GM15510 (cell line): ENCODE measurements around the gene SLC8A1.

Experiments
- POLR2A ChIP-seq: IDR thresholded peaks from 3 replicates; pipeline ENCODE4 v1.6.1; 2011; ENCODE audit warnings: borderline replicate concordance; ENCODE audit not compliant: insufficient read length; ENCODE audit errors: extremely low read depth

The SLC8A1 gene

GRCh38 chr2:40348665-40349064 lies 103.2 kb downstream of the SLC8A1 start:
- TF ChIP-seq POLR2A, result no peak

GRCh38 chr2:40348038-40348437 lies 103.9 kb downstream of the SLC8A1 start:
- no peak for TF ChIP-seq POLR2A

GRCh38 chr2:40346535-40347354 lies 105.1 kb downstream of the SLC8A1 start:
- TF ChIP-seq POLR2A, result no peak

- TF ChIP-seq POLR2A, result no peak
Observed at GRCh38 chr2:40344364-40344763, 107.5 kb downstream of the SLC8A1 start.

- TF ChIP-seq POLR2A, result no peak
Observed at GRCh38 chr2:40343902-40344301, 108.0 kb downstream of the SLC8A1 start.

GRCh38 chr2:40341198-40341597 lies 110.7 kb downstream of the SLC8A1 start:
- TF ChIP-seq POLR2A, result no peak

- TF ChIP-seq POLR2A, result no peak
Observed at GRCh38 chr2:40339026-40339425, 112.9 kb downstream of the SLC8A1 start.

- no peak for TF ChIP-seq POLR2A
Observed at GRCh38 chr2:40332191-40332826, 119.6 kb downstream of the SLC8A1 start.

- no peak for TF ChIP-seq POLR2A
Observed at GRCh38 chr2:40330096-40330495, 121.8 kb downstream of the SLC8A1 start.

- no peak for TF ChIP-seq POLR2A
Observed at GRCh38 chr2:40329739-40330030, 122.2 kb downstream of the SLC8A1 start.

GRCh38 chr2:40325116-40325515 lies 126.8 kb downstream of the SLC8A1 start:
- TF ChIP-seq POLR2A, result no peak

GRCh38 chr2:40324656-40325055 lies 127.2 kb downstream of the SLC8A1 start:
- no peak for TF ChIP-seq POLR2A

GRCh38 chr2:40321822-40322221 lies 130.1 kb downstream of the SLC8A1 start:
- no peak for TF ChIP-seq POLR2A

GRCh38 chr2:40321016-40321623 lies 130.8 kb downstream of the SLC8A1 start:
- no peak for TF ChIP-seq POLR2A

GRCh38 chr2:40318921-40319320 lies 133.0 kb downstream of the SLC8A1 start:
- TF ChIP-seq POLR2A, result no peak

GRCh38 chr2:40317761-40318160 lies 134.1 kb downstream of the SLC8A1 start:
- no peak for TF ChIP-seq POLR2A
